ENCODE data around the gene NTRK3.
"Not testable (repeated sequence)": the region's sequence is repeated elsewhere in the genome, so short reads cannot be mapped to it uniquely, and the experiment has no call there.

NTRK3 gene

DNA sequence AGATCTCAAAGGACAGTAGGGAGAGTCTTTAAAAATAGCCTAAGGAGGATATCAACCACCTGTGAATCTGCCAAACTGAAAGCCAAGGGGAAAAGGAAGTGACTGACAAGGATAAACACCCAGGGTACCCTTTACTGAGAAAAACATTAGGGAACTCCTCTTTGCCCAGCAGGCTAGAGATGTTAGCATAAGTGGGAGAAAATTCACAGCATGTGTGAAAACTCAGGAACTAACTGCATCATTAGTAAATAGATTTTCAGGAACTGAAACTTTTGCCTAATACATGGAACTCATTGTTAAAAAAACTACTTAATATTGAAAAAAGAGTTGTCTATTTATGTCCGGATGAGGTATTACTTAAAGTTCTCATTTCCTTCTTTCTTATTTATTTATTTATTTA, 375.5 kb downstream of the NTRK3 start:
- no peak for DNase-seq (ENCODE audit: low read depth in 3 of 3)

DNA sequence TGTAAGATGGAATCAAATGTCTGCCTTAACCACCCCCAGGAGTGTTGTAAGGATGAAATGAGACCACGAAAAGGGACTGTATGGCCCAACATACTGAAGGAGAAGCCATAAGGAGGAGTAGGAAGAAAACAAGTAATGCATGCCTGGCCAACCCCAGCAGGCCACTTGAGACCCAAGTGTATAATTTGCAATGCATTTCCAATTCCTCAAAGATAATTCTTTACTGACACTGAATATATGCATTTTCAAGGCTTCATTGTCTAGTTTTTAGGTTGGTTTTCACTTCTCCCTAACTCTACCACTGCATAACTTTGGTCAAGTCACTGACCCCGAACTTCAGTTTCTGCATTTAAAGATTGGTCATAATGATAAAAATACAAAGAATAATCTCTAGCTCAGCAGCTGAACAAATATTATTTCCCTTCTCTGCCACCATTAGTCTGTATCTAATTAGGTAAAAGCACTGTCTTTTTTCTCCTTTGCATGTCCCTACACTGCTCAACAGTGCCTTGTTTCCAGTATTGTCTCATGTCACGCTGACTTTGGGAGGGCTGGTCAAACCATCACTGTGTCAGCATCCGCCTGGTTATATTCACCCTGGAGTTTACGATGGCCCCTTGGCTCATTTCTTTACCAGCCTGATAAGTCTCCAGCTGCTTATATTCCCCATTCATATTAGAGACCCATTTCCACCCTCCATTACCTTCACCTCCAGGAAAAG, 378.6 kb downstream of the NTRK3 start:
- DNase-seq (ENCODE audit: low read depth in 3 of 3) = no peak

DNA sequence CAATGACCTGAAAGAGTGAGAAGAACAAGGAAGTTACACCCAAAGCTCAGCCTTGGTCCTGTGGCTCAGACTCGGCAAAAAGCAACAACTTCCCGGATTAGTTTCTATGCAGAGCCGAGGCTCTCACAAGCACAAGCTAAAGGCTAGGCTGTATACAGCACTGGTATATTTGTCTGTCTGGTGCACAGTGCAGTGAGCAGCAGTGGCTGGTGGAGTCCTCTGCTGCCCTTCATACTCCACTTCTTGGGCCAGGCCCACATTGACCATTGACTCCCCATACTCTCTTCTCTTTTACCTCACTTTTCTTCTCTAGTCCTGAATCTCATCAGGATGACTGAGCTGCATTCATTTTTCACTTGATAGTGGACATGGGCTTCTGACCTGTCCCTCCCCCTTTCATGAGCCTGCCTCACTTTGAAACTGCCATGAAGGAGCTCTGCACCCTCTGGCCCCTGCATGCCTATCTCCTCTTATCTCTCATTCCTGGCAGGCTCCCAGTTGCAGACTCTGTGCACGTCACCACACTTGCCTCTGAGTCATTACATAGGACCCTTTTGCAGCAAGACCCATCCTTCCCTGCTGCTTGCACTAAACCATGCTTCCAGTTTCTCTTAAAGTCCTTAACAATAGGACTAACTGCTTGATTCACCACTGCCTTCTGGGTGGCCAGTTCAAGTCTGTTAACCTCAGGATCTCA, 379.3 kb downstream of the NTRK3 start:
- no peak for DNase-seq (ENCODE audit: low read depth in 3 of 3)

DNA sequence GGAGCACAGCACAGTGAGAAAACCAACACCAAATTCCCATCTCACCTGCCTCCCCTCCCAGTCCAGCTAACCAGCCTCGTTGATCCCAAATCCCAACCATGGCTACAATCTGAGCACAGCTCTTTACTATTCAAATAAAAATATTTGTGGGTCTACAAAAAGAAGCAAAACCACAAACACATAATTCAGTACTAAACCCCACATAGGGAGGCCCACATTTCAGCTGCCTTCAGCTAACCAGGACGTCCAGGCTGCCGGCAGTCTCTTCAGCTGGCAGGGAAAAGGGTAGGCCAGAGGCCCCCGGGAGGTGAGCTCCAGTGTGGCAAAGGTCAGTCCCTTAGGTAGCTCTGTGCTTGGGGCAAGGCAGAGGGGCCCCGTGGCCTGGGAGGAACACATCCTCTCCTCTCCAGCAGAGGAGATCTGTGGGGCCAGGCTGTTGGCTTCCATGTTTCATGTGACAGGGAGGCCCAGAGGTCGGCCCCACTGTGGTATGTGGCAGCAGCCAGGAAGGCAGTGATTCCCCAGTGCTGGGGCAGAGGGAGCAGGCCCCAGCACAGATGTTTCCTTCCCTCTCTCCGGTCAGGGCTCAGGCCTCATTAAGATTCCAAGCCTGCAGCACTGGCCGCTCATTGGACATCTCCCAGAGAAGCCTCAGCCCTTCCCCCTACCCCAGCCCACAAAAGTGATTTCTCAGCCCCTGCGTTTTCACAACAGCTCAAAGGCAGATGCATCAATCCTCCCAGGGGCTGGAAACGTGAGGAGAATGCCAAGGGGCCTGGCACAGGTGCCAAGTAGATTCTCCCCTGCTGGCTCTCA, 381.4 kb downstream of the NTRK3 start:
- DNase-seq (ENCODE audit: low read depth in 3 of 3) = no peak

DNA sequence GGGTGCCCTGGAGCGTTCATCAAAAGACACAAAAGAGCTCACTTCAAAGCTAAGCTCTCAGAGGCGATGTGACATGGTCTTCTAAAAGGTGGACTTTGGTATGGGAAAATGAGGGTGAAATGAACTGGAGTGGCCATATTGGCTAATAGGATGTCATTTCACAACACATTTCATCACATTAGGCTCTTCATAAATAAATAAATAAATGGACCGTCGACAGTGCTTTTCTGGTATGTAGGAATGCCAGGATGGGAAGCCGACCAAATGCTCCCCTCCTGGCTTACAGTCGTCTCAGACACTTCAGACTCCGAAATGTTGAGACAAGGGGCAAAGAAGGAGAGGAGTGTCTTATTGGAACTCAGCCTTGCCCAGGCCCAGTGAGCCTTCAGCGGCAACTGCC, 383.0 kb downstream of the NTRK3 start:
- no peak for DNase-seq (ENCODE audit: low read depth in 3 of 3)

DNA sequence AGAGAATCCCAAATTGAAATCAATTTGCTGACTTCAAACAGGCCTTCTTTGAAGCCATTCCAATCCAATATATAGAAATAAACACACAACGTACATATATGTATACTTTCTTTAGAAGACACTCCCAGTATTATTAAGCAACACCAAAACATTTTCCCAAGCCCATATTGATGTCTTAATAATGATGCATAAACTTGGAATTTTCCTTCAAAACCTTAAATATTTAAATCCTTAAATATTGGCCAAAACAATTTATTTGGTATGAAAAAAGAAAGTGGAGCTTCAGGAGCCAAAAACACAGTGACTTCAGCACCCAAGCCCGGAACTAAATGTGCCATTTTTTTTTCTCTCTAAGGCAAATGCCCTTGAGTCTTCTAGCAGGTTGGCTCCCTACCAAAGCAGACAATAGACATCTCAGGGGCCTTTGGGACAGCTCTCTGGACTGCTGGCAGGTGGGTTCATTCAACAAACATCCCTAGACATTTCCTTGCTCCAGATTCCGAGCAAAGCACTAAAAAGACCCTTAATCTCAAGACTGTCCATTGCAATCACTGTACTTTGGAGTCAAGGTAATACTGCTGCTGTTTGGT, 384.7 kb downstream of the NTRK3 start:
- no peak for DNase-seq (ENCODE audit: low read depth in 3 of 3)

DNA sequence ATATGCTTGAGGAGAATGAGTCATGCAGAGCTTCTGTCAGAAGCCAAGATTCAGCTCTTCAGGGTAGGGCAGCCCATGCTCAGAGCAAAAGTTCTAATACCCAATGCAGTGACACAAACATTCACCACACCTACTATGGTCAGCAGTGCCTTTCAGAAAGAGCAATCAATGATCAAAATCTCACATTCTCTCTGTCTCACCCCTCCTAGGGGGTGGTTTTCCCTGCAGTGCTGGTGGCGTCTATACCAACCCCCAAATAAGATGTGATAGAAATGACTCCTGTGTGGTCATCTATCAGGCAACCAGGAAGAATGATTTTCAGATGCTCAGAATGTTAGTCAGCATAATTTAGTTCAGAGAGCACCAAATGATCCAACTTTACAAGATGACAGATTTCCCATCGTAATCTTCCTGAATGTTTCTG, 385.3 kb downstream of the NTRK3 start:
- no peak for DNase-seq (ENCODE audit: low read depth in 3 of 3)

DNA sequence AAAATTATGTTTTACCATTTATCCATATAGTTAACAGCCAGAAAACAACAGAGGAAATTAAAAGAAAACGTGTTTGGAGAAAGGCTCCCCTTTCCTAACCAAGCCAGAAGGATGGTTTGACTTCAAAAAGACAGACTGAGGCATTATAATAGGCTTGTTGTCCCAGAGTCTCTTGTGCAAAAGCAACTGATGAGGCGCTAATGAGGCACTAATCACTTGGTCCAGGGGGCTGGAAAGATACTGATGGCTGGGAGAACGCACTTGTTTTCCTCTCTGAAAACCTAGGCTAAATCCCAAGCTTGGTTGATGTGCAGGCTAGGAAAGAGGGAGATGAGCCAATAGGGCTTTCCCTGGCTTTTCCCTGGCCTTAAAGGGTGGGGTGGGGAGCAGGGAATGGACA, 389.6 kb downstream of the NTRK3 start:
- DNase-seq (ENCODE audit: low read depth in 3 of 3) = no peak

DNA sequence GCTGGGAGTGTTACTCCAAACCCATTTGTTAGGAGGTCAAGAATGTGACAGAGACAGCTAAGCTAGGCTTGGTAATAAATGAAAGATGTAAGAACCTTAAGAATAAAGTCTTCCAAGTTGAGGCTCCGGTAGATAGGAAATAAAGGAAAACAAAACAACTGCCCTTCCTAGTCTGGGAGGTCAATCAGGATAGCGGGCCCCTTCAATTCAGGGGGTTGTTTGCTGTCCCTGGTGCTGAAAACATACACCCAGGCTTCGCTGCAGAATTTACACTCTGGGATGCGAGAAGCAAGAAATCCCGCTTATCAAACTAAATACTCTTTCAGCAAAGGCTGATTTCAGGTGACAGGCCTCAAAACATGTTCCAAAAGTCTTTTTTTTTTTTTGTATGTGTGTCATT, 393.4 kb downstream of the NTRK3 start:
- DNase-seq (ENCODE audit: low read depth in 3 of 3) = no peak

DNA sequence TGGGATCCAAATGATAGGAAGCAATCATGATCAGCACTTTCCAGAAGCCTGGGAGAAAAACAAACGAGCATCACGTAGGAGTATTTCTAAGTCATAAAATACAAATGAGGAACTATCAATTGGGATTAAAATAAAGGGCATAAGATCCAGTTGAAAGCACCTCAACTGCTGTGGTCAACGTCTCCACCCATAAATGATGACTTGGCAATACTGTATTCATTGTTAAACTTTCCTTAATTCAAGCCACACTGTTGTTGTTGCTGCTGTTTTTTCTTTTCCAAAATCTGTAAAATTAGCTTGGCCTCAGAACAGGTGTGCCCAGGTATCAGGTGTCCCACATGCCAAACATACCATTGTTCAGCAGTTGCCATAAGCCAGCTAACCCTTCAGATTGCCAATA, 395.8 kb downstream of the NTRK3 start:
- no peak for DNase-seq (ENCODE audit: low read depth in 3 of 3)

DNA sequence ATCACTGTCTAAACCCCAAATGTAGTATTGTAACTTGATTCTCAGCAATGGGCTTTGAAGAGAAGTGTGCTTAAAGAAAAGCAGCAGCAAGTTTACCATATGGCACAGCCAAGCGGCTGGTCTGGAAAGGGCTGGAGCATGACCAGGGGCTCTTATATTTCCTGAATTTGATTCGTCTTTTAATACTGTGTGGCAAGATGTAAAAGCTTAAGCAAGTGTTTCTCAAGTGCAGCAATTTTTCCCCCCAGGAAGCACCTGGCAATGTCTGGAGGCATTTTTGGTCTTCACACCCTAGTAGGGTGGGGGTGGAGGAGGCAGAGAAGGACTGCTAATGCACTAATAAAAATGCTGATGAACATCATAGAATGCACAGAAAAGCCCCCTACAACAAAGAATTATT, 397.9 kb downstream of the NTRK3 start:
- DNase-seq (ENCODE audit: low read depth in 3 of 3) = no peak

DNA sequence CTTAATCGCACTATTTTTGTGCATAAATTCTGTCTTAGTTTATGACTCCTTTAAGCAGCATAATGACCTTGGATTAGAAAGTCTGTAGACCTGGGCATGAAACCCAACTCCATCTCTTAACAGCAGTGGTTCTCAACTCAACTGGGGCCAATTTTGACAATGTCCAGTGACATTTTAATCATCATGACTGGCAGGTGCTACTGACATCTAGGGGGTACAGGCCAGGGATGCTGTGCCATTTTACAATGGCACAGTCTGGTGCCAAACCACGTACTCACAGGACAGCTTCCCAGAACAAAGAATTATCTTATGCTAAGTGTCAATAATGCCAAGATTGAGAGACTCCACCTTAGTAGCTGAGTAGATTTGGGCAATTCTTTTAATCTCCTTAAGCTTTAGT, 405.0 kb downstream of the NTRK3 start:
- no peak for DNase-seq (ENCODE audit: low read depth in 3 of 3)

DNA sequence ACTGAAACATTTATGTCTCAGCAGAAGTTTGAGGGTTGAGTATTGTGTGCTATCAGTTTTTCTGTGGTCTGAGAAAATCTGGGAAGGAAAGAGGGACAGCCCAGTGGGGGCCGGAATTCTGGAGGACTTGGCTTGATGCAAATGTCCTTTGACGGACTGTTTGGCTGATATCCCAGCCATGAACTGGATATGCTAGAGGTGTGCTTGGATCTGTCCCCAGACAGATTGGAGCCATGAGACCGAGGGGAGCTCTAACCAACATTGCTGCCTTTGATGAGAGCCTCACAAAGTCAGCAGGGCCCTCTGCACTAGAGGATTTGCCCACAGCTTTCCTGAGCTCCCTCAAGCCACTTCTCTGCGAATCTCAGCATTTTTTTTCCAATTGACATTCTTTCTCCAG, 405.6 kb downstream of the NTRK3 start:
- DNase-seq (ENCODE audit: low read depth in 3 of 3) = no peak

DNA sequence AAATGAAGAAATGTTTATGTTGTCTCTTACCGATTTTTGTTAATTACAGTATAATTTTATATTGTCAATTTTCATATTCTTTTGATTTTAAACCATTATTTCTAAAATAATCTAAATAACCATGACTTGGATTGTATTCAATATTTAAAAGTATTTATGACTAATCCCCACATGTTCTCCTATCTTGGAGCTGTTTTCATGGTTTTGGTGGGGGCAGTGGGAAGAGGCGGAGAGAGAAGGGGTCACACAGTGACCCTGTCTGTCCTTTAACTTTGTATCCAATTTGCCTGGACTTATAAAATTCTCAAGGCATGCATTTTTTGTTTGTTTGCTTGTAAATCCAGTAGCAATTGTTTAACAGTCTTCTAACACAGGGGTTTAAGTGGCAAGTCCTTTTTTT, 407.4 kb downstream of the NTRK3 start:
- DNase-seq (ENCODE audit: low read depth in 3 of 3) = no peak

DNA sequence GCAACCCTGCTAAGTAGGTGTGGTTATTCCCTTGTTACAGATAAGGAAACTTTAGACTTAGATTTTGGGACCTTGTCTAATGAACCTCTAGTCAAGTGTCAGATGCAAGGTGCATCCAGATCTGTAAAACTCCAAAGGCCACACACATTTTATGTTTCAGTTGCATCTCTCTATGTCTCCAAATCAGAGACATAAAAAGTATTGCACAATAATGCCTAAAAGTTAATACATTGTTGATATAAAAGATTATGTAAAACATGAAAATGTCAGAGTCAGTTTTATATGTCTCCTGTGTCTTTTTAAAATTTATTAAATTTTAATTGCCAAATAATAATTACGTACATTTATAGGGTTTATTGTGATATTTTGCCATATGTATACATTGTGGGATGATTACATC, 408.5 kb downstream of the NTRK3 start:
- no peak for DNase-seq (ENCODE audit: low read depth in 3 of 3)

DNA sequence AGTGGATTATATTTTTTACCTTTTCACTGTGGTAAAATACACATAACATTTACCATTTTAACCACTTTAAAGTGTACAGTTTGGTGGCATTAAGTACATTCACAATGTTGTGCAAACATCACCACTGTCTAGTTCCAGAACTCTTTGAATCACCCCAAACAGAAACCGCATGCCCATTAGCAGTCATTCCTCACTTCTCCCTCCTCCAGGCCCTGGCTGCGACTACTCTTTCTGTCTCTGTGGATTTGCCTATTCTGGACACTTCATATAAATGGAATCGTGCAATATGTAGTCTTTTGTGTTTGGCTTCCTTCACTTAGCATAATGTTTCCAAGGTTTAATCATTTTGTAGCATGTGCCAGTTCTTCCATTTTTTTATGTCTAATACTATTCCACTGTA, 409.8 kb downstream of the NTRK3 start:
- DNase-seq (ENCODE audit: low read depth in 3 of 3) = no peak

DNA sequence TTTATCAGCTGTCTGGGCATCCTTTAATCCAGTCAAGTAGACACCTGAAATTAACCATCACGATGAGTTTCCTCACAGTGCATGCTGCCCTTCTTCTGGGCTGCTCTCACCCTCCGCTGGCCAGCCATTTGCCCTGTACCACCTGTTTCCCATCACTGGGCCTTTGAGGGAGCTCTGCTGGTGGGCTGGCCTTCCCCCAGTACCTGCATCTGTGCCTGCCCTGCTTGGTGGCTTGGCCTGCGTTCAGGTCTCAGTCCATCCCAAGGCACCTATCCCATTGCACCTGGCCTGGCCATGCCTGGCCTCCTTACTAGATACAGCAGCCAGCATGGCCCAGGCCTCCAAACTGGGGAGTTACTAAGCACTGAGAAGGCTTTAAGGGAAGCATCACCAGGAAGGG, 413.2 kb downstream of the NTRK3 start:
- DNase-seq (ENCODE audit: low read depth in 3 of 3) = no peak

DNA sequence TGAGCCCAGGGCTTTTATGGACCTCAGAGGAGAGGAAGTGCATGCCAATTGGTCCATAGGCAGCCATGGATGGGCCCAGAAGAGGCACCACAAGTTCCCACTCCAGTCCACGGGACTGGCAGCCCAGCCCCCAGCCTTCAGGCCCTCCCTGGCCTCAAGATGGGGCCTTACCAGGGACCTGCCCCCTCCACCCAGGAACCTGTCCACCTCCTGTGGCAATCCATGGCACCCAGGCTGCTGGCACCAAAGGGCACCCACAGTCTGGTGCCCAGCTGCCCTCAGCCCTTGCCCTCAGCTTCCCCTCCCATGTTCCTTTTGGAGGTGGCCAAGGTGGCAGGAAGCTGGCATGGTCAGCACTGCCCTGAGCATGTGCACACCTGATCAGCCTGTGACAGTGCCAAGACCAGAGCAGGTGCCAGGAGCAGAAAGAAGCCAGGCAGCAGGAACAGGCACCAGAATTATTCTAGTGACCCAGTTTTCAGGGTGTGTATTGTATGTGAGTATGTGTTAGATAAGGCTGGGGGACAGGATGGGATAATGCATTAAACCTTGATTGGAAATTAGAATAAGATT, 415.0 kb downstream of the NTRK3 start:
- no peak for DNase-seq (ENCODE audit: low read depth in 3 of 3)

DNA sequence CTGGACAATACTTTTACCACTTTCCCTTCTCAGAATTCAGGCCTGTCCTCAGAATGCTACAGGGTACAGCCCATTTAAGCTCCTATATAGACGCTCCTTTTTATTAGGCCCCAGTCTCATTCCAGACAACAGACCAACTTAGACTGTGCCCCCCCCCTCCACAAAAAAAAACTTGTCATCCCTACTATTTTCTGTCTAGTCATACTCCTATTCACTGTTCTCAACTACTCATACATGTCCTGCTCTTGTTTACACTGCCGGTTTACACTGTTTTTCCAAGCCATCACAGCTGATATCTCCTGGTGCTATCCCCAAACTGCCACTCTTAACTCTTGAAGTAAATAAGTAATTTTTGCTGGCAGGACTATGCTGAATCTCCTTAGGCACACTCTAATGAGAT, 420.7 kb downstream of the NTRK3 start:
- DNase-seq (ENCODE audit: low read depth in 3 of 3) = not testable (repeated sequence)

DNA sequence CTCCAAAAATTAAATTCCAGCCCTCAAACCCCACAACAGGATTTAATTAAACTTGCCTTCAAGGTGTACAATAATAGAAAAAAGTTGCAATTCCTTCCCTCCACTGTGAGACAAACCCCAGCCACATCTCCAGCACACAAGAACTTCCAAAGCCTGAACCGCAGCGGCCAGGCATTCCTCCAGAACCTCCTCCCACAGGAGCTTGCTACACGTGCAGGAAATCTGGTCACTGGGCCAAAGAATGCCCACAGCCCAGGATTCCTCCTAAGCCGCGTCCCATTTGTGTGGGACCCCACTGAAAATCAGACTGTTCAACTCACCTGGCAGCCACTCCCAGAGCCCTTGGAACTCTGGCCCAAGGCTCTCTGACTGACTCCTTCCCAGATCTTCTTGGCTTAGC, 423.2 kb downstream of the NTRK3 start:
- not testable (repeated sequence) for DNase-seq (ENCODE audit: low read depth in 3 of 3)

DNA sequence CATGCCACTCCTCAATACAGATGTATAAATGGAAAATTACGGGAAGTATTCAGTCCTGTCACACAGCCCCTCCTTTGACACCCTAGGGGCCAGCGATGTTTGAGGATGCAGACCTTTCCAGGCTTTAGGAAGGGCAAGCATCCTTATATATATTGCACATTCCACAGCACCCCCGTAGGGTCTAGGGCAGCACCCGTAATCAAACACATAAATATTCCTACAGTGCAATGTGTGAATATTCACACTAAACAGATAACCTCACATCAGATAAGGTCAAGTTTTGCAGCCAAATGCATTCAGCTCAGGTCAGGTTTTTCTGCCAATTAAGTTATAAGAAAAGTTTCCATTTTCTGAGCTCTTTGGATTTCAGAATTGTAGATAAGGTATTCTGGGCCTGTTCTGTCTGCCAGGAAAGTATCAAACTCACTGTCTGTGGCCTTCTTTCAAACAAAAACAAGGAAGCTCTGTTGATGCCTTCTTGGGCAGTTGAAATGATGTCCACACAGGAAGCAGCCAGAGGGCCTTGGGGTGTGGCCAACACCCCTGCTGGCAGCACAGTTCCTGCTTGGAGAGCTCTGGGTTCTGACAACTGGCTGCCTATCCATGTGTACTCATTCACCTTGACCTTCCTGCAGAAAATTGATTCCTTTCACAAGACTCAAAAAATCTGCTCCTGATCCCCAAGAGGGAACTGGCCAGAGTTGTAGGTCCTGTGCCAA, 427.0 kb downstream of the NTRK3 start:
- DNase-seq (ENCODE audit: low read depth in 3 of 3) = no peak
